Measurements from ENCODE around the gene SH3GL3.

DNA sequence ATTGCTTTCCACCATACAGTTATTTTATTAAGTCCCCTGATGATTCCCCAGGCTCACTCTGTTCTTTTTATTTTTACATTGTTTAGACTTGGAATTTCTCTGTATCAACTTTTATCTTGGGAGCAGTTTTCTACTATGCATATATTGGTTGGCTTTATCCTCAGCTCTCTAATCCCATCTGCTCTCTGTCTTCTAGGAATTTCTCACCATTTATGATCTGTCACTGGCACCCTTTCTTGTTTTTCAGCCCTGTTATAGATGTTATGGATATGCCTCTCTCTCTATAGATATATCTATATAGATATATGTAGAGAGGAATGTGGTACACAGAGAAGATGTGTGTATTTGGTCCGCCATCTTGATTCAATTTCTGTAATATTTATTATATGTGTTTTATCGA is 90.5 kb downstream of the SH3GL3 start:
- TF ChIP-seq FOS (IDR thresholded peaks at IDR 0.05; ENCODE audit: low read depth, low read length) (no peak), POLR2A (IDR thresholded peaks at IDR 0.05; ENCODE audit: low read depth, low read length) (no peak)
